ENCODE measurements around the gene DAAM2. TPM values are rescaled to one million over a fixed set of nuclear protein-coding genes. Genes with fewer than 3 reads are reported as not detected.

The DAAM2 gene
- total RNA-seq, 1 experiment from 2014 or later, result 4.8 TPM

DNA sequence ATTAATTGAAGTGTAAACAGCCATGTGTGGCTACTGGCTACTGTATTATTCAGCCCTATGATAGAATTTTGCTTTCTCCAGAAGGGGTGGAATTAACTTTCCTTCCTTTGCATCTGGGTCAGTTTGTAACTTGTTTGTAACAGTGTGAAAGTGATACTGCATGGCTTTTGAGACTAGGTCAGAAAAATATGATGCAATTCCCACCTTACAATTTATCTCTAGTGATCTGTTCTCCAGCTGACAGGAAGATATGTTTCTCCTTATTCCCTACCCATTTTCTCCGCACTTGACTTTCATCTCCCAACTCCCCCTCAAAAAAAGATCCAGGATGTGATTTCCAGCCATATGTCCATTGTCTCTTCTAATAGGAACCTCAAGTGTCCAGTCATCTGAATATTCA is 144.7 kb downstream of the DAAM2 start:
- no peak for DNase-seq (ENCODE audit: low spot score)
- Histone ChIP-seq H3K9me3 (ENCODE audit: low read depth, low read length, poor library complexity, severe bottlenecking) (no peaks in the 10 kb centered on the region), H3K27ac (ENCODE audit: low read depth, low read length, poor library complexity, severe bottlenecking) (no peak overlapping the region), H3K4me3 (ENCODE audit: low read depth, low read length, poor library complexity, severe bottlenecking) (no peak overlapping the region), H3K4me1 (ENCODE audit: insufficient read depth, low read length, poor library complexity, severe bottlenecking) (peaks cover 15% of the 10 kb centered on the region), H3K27me3 (replicated peaks; ENCODE audit: insufficient read depth, low read depth, low read length, poor library complexity) (peaks cover 4% of the 10 kb centered on the region), H3K36me3 (ENCODE audit: insufficient read depth, low read length, poor library complexity, severe bottlenecking) (no peaks in the 10 kb centered on the region)
- no peak for TF ChIP-seq EZH2 (IDR thresholded peaks at IDR 0.05; ENCODE audit: borderline replicate concordance, low read depth, low read length, poor library complexity, severe bottlenecking)
- TF ChIP-seq, protein P1, sequence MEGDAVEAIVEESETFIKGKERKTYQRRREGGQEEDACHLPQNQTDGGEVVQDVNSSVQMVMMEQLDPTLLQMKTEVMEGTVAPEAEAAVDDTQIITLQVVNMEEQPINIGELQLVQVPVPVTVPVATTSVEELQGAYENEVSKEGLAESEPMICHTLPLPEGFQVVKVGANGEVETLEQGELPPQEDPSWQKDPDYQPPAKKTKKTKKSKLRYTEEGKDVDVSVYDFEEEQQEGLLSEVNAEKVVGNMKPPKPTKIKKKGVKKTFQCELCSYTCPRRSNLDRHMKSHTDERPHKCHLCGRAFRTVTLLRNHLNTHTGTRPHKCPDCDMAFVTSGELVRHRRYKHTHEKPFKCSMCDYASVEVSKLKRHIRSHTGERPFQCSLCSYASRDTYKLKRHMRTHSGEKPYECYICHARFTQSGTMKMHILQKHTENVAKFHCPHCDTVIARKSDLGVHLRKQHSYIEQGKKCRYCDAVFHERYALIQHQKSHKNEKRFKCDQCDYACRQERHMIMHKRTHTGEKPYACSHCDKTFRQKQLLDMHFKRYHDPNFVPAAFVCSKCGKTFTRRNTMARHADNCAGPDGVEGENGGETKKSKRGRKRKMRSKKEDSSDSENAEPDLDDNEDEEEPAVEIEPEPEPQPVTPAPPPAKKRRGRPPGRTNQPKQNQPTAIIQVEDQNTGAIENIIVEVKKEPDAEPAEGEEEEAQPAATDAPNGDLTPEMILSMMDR (conservative IDR thresholded peaks at IDR 0.05; ENCODE audit: low read depth, low read length), result no peak
- CTCF ChIA-PET, result no interaction called here
- intact Hi-C loops (cut with micrococcal nuclease; ENCODE audit: unreplicated experiment), result no loop called here
- POLR2A ChIA-PET (ENCODE audit: low non-redundant PET), result no interaction called here
- no TSS peak for BruUV-seq (replicated peaks)

DNA sequence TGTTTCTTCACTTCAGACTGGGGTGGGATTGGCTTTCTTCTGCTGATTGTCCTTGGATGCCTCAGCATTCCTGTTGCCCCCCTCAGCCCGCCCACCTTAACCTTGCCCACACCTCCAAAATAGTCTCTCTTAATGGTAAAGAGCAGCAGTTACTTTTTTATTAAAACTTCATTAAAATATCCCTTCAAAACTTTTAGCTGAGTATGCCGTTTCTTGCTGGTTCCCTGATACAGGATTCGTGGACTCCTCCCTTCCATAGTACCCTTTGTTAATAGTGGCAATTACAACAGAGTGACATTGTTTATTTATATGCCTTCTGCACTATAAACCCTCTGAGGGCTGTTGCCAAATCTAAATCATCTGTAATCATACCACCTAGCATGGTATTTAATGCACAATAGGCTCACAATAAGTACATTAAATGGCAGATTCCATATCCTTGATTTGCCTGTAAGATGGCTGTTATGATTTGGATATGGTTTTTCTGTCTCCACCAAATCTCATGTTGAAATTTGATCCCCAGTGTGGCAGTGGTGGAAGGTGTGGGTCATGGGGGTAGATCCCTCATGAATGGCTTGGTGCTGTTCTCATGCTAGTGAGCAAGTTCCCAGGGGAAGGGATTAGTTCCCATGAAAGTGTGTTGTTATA is 145.6 kb downstream of the DAAM2 start:
- peaks cover 4% of the 10 kb centered on the region for H3K27me3 ChIP-seq (replicated peaks; ENCODE audit: insufficient read depth, low read depth, low read length, poor library complexity)
- BruUV-seq (replicated peaks), result no TSS peak
- H3K36me3 ChIP-seq (ENCODE audit: insufficient read depth, low read length, poor library complexity, severe bottlenecking), result no peaks in the 10 kb centered on the region
- no peak overlapping the region for H3K27ac ChIP-seq (ENCODE audit: low read depth, low read length, poor library complexity, severe bottlenecking)
- no peak overlapping the region for H3K4me3 ChIP-seq (ENCODE audit: low read depth, low read length, poor library complexity, severe bottlenecking)
- intact Hi-C loops (cut with micrococcal nuclease; ENCODE audit: unreplicated experiment), result no loop called here
- H3K4me1 ChIP-seq (ENCODE audit: insufficient read depth, low read length, poor library complexity, severe bottlenecking), result peaks cover 15% of the 10 kb centered on the region
- ChIA-PET POLR2A (ENCODE audit: low non-redundant PET) (interaction anchor here (0.6 kb wide), 1 partner anchor 310 kb away, joined by 3 read pairs; no protein-coding TSS in a partner anchor), CTCF (no interaction called here)
- no peak for DNase-seq (ENCODE audit: low spot score)
- H3K9me3 ChIP-seq (ENCODE audit: low read depth, low read length, poor library complexity, severe bottlenecking), result no peaks in the 10 kb centered on the region
- TF ChIP-seq EZH2 (IDR thresholded peaks at IDR 0.05; ENCODE audit: borderline replicate concordance, low read depth, low read length, poor library complexity, severe bottlenecking), result no peak
- TF ChIP-seq, protein P1 (conservative IDR thresholded peaks at IDR 0.05; ENCODE audit: low read depth, low read length), result no peak

DNA sequence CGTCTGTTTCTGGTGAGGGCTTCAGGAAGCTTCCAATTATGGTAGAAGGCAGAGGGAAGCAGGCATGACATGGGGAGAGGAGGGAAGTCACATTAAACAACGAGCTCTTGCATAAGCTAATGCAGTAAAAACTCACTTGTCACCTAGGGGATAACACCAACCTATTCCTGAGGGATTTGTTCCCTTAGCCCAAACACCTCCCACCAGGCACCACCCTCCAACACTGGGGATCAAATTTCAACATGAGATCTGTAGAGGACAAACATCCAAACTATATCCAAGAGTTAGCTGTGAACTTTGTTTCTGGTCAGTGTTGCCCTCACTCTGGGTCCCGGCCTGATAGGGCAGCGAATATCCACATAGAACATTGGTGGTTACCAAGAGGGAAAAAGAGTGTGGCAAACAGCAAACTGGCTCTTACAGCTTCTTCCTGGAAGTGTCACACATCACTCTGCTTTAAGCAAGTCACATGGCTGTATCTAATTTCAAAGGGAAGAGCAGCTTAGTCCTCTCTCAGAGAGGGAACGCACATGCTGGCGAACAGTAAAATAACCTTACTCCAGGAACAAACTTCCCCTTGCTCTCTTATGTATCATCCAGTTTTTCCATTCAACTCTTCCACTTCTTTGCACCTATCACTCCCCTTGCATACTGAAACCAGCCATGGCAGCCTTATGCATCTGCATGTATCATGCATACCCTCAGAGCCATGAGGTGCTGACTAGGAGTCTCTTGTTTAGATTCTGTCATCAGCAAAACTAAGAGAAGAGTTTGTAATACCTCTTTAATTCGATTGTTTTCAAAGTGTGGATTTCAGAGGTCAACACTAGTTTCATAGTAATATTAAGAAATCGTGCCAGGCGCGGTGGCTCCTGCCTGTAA is 146.8 kb downstream of the DAAM2 start:
- H3K4me3 ChIP-seq (ENCODE audit: low read depth, low read length, poor library complexity, severe bottlenecking), result no peak overlapping the region
- no peaks in the 10 kb centered on the region for H3K36me3 ChIP-seq (ENCODE audit: insufficient read depth, low read length, poor library complexity, severe bottlenecking)
- CTCF ChIA-PET, result no interaction called here
- no peaks in the 10 kb centered on the region for H3K9me3 ChIP-seq (ENCODE audit: low read depth, low read length, poor library complexity, severe bottlenecking)
- TF ChIP-seq, protein P1 (conservative IDR thresholded peaks at IDR 0.05; ENCODE audit: low read depth, low read length), result no peak
- TF ChIP-seq EZH2 (IDR thresholded peaks at IDR 0.05; ENCODE audit: borderline replicate concordance, low read depth, low read length, poor library complexity, severe bottlenecking), result no peak
- H3K27me3 ChIP-seq (replicated peaks; ENCODE audit: insufficient read depth, low read depth, low read length, poor library complexity), result peaks cover under 1% of the 10 kb centered on the region
- POLR2A ChIA-PET (ENCODE audit: low non-redundant PET), result no interaction called here
- DNase-seq (ENCODE audit: low spot score), result peak; percentile 39
- no peak overlapping the region for H3K27ac ChIP-seq (ENCODE audit: low read depth, low read length, poor library complexity, severe bottlenecking)
- no TSS peak for BruUV-seq (replicated peaks)
- peaks cover 15% of the 10 kb centered on the region for H3K4me1 ChIP-seq (ENCODE audit: insufficient read depth, low read length, poor library complexity, severe bottlenecking)
- intact Hi-C loops (cut with micrococcal nuclease; ENCODE audit: unreplicated experiment), result no loop called here

All from A673 (cell line).